HepG2 (cell line): ENCODE results near the gene TEX35. TPM values are rescaled to one million over a fixed set of nuclear protein-coding genes. Genes with fewer than 3 reads are reported as not detected.
A peak's percentile ranks its signal among the peaks of the same experiment; 100 is the strongest.

Experiments
- DR1 ChIP-seq: sonication (generic); formaldehyde crosslinking; IDR thresholded peaks from 2 replicates; pipeline ENCODE4 v1.8.0; 2021; ENCODE audit warnings: mild to moderate bottlenecking, missing genetic modification reagents, inconsistent platforms
- GTF2F1 ChIP-seq: fragments of 150-350 bp; IDR thresholded peaks from 2 replicates; pipeline ENCODE4 v1.6.1; 2014; ENCODE audit warnings: low read length
- HOXA5 ChIP-seq: sonication (generic); formaldehyde crosslinking; IDR thresholded peaks from 2 replicates; pipeline ENCODE4 v1.4.0; 2020; ENCODE audit warnings: missing genetic modification reagents
- KLF15 ChIP-seq: sonication (generic); formaldehyde crosslinking; IDR thresholded peaks from 2 replicates; pipeline ENCODE4 v1.8.1; 2023; ENCODE audit warnings: borderline replicate concordance, mild to moderate bottlenecking, inconsistent platforms, missing genetic modification reagents, mixed read lengths
- NR2F6 ChIP-seq, 2 experiments: IDR thresholded peaks; 2 replicates each; pipeline ENCODE4 v1.6.1; 2016; ENCODE audit warnings: antibody characterized with exemption in 1 of 2, mild to moderate bottlenecking in 1 of 2
- SIX1 ChIP-seq: sonication (generic); formaldehyde crosslinking; IDR thresholded peaks from 2 replicates; pipeline ENCODE4 v1.4.0; 2020; ENCODE audit warnings: missing genetic modification reagents, borderline replicate concordance
- TFDP2 ChIP-seq: sonication (generic); formaldehyde crosslinking; IDR thresholded peaks from 2 replicates; pipeline ENCODE4 v1.4.0; 2020; ENCODE audit warnings: missing genetic modification reagents
- ZKSCAN8 ChIP-seq: IDR thresholded peaks from 2 replicates; pipeline ENCODE4 v1.6.1; 2016; ENCODE audit warnings: borderline replicate concordance, missing genetic modification reagents, missing compliant biosample characterization
- ZNF331 ChIP-seq: sonication (generic); formaldehyde crosslinking; IDR thresholded peaks from 2 replicates; pipeline ENCODE4 v1.4.0; 2020; ENCODE audit warnings: missing genetic modification reagents
- ZNF407 ChIP-seq: sonication (generic); formaldehyde crosslinking; IDR thresholded peaks from one replicate; pipeline ENCODE4 v1.5.1; 2020; ENCODE audit warnings: mild to moderate bottlenecking, missing genetic modification reagents; ENCODE audit errors: not compliant biosample characterization
- polyA plus RNA-seq, 8 experiments: library from polyadenylated mRNA; depleted of rRNA in 3 of 8; stranded (reverse) in 7 of 8; unstranded in 1 of 8; fragments of >200 nt; fragmentation: Illumina TruSeq in 4 of 8; extraction: Trizol in 4 of 8; gene quantifications; 2 replicates each; pipeline versions ENCODE4 v1.2.1 to v1.2.3, GENCODE V29; 2011 to 2016; ENCODE audit warnings: low read depth in 4 of 8, missing spikeins in 1 of 8, mixed read lengths in 1 of 8; ENCODE audit not compliant: insufficient read depth in 1 of 8
- total RNA-seq, 5 experiments: library from RNA; depleted of rRNA; stranded (reverse); fragments of >200 nt; fragmentation: Illumina TruSeq; extraction: Trizol; gene quantifications; 2 replicates each; pipeline ENCODE4 v1.2.3, GENCODE V29; 2016; ENCODE audit warnings: low read depth in 1 of 5
- TF ChIP-seq, protein P1 (sequence below): IDR thresholded peaks from 2 replicates; pipeline ENCODE4 v1.6.1; 2016; ENCODE audit warnings: low read depth, missing genetic modification reagents, missing compliant biosample characterization
- TF ChIP-seq, protein P2 (sequence below): sonication (generic); formaldehyde crosslinking; IDR thresholded peaks from 2 replicates; pipeline ENCODE4 v1.4.0; 2020; ENCODE audit warnings: missing genetic modification reagents

Gene TEX35
- total and polyA plus RNA-seq, 2 of the 13 experiments (the other 11 are each of a cell fraction or from before 2014, with no cell fraction given), result not detected

GRCh38 chr1:178541829-178542553 lies 29.1 kb downstream of the TEX35 start (continued):
- TF ChIP-seq, protein P1, sequence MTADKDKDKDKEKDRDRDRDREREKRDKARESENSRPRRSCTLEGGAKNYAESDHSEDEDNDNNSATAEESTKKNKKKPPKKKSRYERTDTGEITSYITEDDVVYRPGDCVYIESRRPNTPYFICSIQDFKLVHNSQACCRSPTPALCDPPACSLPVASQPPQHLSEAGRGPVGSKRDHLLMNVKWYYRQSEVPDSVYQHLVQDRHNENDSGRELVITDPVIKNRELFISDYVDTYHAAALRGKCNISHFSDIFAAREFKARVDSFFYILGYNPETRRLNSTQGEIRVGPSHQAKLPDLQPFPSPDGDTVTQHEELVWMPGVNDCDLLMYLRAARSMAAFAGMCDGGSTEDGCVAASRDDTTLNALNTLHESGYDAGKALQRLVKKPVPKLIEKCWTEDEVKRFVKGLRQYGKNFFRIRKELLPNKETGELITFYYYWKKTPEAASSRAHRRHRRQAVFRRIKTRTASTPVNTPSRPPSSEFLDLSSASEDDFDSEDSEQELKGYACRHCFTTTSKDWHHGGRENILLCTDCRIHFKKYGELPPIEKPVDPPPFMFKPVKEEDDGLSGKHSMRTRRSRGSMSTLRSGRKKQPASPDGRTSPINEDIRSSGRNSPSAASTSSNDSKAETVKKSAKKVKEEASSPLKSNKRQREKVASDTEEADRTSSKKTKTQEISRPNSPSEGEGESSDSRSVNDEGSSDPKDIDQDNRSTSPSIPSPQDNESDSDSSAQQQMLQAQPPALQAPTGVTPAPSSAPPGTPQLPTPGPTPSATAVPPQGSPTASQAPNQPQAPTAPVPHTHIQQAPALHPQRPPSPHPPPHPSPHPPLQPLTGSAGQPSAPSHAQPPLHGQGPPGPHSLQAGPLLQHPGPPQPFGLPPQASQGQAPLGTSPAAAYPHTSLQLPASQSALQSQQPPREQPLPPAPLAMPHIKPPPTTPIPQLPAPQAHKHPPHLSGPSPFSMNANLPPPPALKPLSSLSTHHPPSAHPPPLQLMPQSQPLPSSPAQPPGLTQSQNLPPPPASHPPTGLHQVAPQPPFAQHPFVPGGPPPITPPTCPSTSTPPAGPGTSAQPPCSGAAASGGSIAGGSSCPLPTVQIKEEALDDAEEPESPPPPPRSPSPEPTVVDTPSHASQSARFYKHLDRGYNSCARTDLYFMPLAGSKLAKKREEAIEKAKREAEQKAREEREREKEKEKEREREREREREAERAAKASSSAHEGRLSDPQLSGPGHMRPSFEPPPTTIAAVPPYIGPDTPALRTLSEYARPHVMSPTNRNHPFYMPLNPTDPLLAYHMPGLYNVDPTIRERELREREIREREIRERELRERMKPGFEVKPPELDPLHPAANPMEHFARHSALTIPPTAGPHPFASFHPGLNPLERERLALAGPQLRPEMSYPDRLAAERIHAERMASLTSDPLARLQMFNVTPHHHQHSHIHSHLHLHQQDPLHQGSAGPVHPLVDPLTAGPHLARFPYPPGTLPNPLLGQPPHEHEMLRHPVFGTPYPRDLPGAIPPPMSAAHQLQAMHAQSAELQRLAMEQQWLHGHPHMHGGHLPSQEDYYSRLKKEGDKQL (CRISPR knock-in tag), result peak; percentile 23; the same call in 1 of the 2 replicates
- TF ChIP-seq GTF2F1 (no peak), DR1 (CRISPR knock-in tag) (no peak), NR2F6 (IDR thresholded peaks at IDR 0.05) (peak; percentile 16; the same call in 1 of the 2 replicates), NR2F6 (CRISPR knock-in tag; IDR thresholded peaks at IDR 0.05) (peak; percentile 65; the same call in 1 of the 2 replicates), KLF15 (CRISPR knock-in tag) (0 out of 2 replicates have a peak, but pooled peaks have one; percentile 44), ZNF407 (peak; percentile 61), ZNF331 (CRISPR knock-in tag) (peak; percentile 26), ZKSCAN8 (no peak), SIX1 (CRISPR knock-in tag) (no peak), TFDP2 (CRISPR knock-in tag) (no peak; the same call in none of the 2 replicates), HOXA5 (CRISPR knock-in tag) (peak; percentile 42; the same call in 1 of the 2 replicates)
- TF ChIP-seq, protein P2, sequence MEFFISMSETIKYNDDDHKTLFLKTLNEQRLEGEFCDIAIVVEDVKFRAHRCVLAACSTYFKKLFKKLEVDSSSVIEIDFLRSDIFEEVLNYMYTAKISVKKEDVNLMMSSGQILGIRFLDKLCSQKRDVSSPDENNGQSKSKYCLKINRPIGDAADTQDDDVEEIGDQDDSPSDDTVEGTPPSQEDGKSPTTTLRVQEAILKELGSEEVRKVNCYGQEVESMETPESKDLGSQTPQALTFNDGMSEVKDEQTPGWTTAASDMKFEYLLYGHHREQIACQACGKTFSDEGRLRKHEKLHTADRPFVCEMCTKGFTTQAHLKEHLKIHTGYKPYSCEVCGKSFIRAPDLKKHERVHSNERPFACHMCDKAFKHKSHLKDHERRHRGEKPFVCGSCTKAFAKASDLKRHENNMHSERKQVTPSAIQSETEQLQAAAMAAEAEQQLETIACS (CRISPR knock-in tag), result peak; percentile 54
